ENCODE data around the gene MARK1.
"Not testable (repeated sequence)": the region's sequence is repeated elsewhere in the genome, so short reads cannot be mapped to it uniquely, and the experiment has no call there.

The MARK1 gene

DNA sequence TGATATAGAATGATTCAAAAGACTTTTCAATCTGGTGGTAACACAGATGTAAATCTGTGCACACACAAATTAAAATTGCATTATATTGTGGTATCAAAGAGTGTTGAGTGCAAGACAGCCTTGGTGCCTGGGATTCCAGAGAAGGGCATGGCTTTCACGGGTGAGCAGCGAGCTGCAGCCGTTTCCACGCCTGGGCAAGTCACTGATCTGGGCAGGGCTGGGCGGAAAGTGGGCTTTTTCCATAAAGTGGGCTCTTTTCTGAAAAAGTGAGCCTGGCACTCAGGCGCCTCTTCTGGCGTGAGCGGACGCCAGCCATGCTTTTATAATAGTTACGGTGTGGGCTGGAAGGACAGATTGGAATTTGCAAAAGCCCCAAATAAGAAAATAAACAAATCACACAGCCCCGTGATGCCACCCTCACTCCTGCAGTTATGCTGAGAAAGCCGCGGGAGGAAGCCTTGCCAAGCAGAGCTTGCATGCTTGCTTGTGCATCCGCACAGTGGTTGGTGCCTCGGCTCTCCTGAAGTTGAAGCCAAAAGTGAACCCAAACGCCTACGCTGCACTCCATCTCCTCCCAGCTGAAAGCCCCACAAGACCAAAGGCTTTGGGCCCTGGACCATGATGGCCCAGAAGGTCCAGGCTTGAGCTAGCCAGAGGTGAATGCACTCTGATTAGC lies 155.1 kb downstream of the MARK1 start:
- no peak for TF ChIP-seq CTCF (IDR thresholded peaks at IDR 0.05)
- Histone ChIP-seq H3K4me3 (ENCODE audit: low read depth, low read length) (no peak overlapping the region), H3K27ac (no peak overlapping the region), H3K4me1 (no peaks in the 10 kb centered on the region), H3K9ac (no peak overlapping the region), H3K36me3 (ENCODE audit: control insufficient read depth, insufficient read depth, low read length) (no peaks in the 10 kb centered on the region), H3K79me2 (no peaks in the 10 kb centered on the region), H2AFZ (no peak overlapping the region), H3K27me3 (ENCODE audit: control insufficient read depth, insufficient read depth, low read length) (no peaks in the 10 kb centered on the region), H3K9me3 (ENCODE audit: control insufficient read depth, low read length) (no peaks in the 10 kb centered on the region), H3K4me2 (ENCODE audit: low read length) (no peak overlapping the region)

- H2AFZ ChIP-seq = not testable (repeated sequence)
Measured at GRCh38 chr1:220683716-220684115, 155.8 kb downstream of the MARK1 start.

DNA sequence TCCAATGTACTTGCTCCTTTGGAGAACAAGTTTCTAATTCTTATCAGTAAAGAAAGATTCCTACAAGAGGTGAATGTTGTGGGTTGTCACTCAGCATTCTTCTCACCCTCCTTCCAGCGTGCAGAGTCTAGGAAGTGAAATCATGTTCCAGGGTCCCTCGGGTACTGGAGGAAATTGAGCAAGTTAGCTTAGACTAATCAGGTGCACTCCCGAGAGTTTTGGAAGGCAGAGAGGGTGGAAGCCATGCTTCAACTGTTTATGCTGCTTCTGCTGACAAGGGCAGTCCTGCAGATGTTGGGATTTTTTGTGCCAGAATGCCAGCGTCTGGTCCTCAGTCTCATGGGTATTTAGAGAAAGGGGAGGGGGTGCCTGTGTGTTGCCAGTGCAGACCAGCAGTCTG lies 157.0 kb downstream of the MARK1 start:
- Histone ChIP-seq H3K36me3 (ENCODE audit: control insufficient read depth, insufficient read depth, low read length) (no peaks in the 10 kb centered on the region), H3K4me1 (no peaks in the 10 kb centered on the region), H3K4me3 (ENCODE audit: low read depth, low read length) (no peak overlapping the region), H3K4me2 (ENCODE audit: low read length) (no peak overlapping the region), H3K79me2 (peaks cover 2% of the 10 kb centered on the region), H3K9me3 (ENCODE audit: control insufficient read depth, low read length) (no peaks in the 10 kb centered on the region), H3K9ac (no peak overlapping the region), H3K27me3 (ENCODE audit: control insufficient read depth, insufficient read depth, low read length) (no peaks in the 10 kb centered on the region), H3K27ac (no peak overlapping the region), H2AFZ (peak overlapping the region; percentile 64)
- TF ChIP-seq CTCF (IDR thresholded peaks at IDR 0.05) = no peak

More at GRCh38 chr1:220683716-220684115, 155.8 kb downstream of the MARK1 start:
- not testable (repeated sequence) for H3K4me3 ChIP-seq (ENCODE audit: low read depth, low read length); H3K27me3 ChIP-seq (ENCODE audit: control insufficient read depth, insufficient read depth, low read length); H3K36me3 ChIP-seq (ENCODE audit: control insufficient read depth, insufficient read depth, low read length); H3K79me2 ChIP-seq; H3K27ac ChIP-seq; H3K4me1 ChIP-seq; H3K4me2 ChIP-seq (ENCODE audit: low read length); H3K9ac ChIP-seq; H3K9me3 ChIP-seq (ENCODE audit: control insufficient read depth, low read length)

DNA sequence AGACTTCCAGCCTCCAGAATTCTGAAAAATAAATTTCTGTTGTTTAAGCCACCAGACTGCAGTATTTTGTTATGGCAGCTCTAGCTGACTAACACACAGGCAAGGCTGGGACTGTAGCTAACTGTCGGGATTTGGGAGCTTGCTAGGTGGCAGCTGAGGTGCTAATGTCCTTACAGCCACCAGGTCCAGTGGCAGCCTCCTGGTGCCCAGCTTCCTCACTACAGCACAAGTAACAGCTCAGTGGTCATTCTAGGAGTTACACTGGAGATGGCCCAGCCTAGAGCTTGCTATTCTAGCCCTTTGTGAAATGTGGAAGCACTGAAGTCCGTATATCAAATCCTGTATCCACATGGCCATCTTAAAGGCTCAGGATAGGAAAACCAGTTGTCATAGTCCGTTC lies 157.9 kb downstream of the MARK1 start:
- no peaks in the 10 kb centered on the region for H3K4me1 ChIP-seq
- no peak for TF ChIP-seq CTCF (IDR thresholded peaks at IDR 0.05)
- no peak overlapping the region for H2AFZ ChIP-seq
- H3K9ac ChIP-seq = no peak overlapping the region
- H3K79me2 ChIP-seq = peaks cover 2% of the 10 kb centered on the region
- H3K4me2 ChIP-seq (ENCODE audit: low read length) = no peak overlapping the region
- H3K36me3 ChIP-seq (ENCODE audit: control insufficient read depth, insufficient read depth, low read length) = no peaks in the 10 kb centered on the region
- no peaks in the 10 kb centered on the region for H3K27me3 ChIP-seq (ENCODE audit: control insufficient read depth, insufficient read depth, low read length)
- H3K4me3 ChIP-seq (ENCODE audit: low read depth, low read length) = no peak overlapping the region
- H3K9me3 ChIP-seq (ENCODE audit: control insufficient read depth, low read length) = no peaks in the 10 kb centered on the region
- H3K27ac ChIP-seq = no peak overlapping the region

DNA sequence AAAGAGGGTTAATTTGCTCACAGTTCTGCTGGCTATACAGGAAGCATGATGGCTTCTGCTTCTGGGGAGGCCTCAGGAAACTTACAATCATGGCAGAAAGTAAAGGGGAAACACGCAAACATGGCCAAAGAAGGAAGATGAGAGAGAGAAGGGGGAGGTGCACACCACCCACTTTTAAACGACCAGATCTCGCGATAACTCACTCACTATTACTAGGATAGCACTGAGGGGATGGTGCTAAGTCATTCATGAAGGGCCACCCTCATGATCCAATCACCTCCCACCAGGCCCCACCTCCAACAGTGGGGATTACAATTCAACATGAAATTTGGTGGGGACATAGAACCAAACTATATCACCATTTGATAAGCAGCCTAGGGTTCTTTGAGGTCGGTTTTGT lies 159.9 kb downstream of the MARK1 start:
- H3K79me2 ChIP-seq = peaks cover 2% of the 10 kb centered on the region
- no peaks in the 10 kb centered on the region for H3K4me1 ChIP-seq
- no peaks in the 10 kb centered on the region for H3K9me3 ChIP-seq (ENCODE audit: control insufficient read depth, low read length)

More for the DNA sequence above, 159.9 kb downstream of the MARK1 start:
- Histone ChIP-seq H3K27me3 (ENCODE audit: control insufficient read depth, insufficient read depth, low read length) (no peaks in the 10 kb centered on the region), H3K27ac (no peak overlapping the region), H3K4me2 (ENCODE audit: low read length) (no peak overlapping the region), H2AFZ (no peak overlapping the region), H3K4me3 (ENCODE audit: low read depth, low read length) (no peak overlapping the region), H3K9ac (no peak overlapping the region), H3K36me3 (ENCODE audit: control insufficient read depth, insufficient read depth, low read length) (no peaks in the 10 kb centered on the region)
- TF ChIP-seq CTCF (IDR thresholded peaks at IDR 0.05) = no peak

All from parathyroid adenoma (tissue), 2 donors.